Left lung (tissue), 10 donors: ENCODE data around the gene ANKS1A. TPM values are rescaled to one million over a fixed set of nuclear protein-coding genes. Genes with fewer than 3 reads are reported as not detected.
A peak's percentile ranks its signal among the peaks of the same experiment; 100 is the strongest.

Source experiments
- ATAC-seq: fragments of 200-7000 bp; cut with Tn5 transposase; one replicate; pipeline ENCODE4 v1.9.1; 2020; ENCODE audit warnings: moderate library complexity
- DNase-seq, 4 donors: peaks; one replicate each; pipeline ENCODE4 v3.0.0-alpha.2; 2013 to 2020
- H3K27ac ChIP-seq, 2 donors: fragments of 200-600 bp; sonication (generic) in 1 of 2; one replicate each; pipeline versions ENCODE4 v1.5.0 to v1.8.0; 2020 to 2021
- H3K27me3 ChIP-seq, 2 donors: fragments of 200-600 bp; sonication (generic) in 1 of 2; one replicate each; pipeline versions ENCODE4 v1.5.0 to v1.8.0; 2020 to 2021
- H3K36me3 ChIP-seq, 2 donors: fragments of 200-600 bp; sonication (generic) in 1 of 2; one replicate each; pipeline versions ENCODE4 v1.5.0 to v1.8.0; 2020 to 2021
- H3K4me1 ChIP-seq, 2 donors: fragments of 200-600 bp; one replicate each; pipeline ENCODE4 v1.8.0; 2021
- H3K4me3 ChIP-seq, 2 donors: fragments of 200-600 bp; sonication (generic) in 1 of 2; one replicate each; pipeline versions ENCODE4 v1.5.0 to v1.8.0; 2020 to 2021; ENCODE audit warnings: mild to moderate bottlenecking in 1 of 2
- H3K9me3 ChIP-seq, 2 donors: fragments of 200-600 bp; sonication (generic) in 1 of 2; one replicate each; pipeline versions ENCODE4 v1.5.0 to v1.8.0; 2020 to 2021
- CTCF ChIP-seq, 2 donors: fragments of 200-600 bp; sonication (generic) in 1 of 2; IDR thresholded peaks; one replicate each; pipeline versions ENCODE4 v1.5.0 to v1.8.0; 2021; ENCODE audit warnings: antibody characterized with exemption in 2 of 2
- intact Hi-C, 2 donors: fragments of 100-400 bp; cut with DNase I; formaldehyde crosslinking; loops; one replicate each; pipeline versions ENCODE4 v1.11.2 to v1.14.2; 2022
- polyA plus RNA-seq, 6 donors: library from polyadenylated mRNA; unstranded; fragments of 120-200 nt; gene quantifications; one replicate each; pipeline ENCODE4 v1.2.1, GENCODE V29; 2013; ENCODE audit not compliant: insufficient read length in 6 of 6
- total RNA-seq, 2 donors: library from RNA; stranded (reverse); fragmentation: NEBNext Ultra II Directional; extraction: Animal tissue kit (Norgen Biotek cat#: 25700); gene quantifications; one replicate each; pipeline ENCODE4 v1.2.1, GENCODE V29; 2021
- donor health status: DM: no; HTN: yes; CAD: no.
- donor health status: DM: no; HTN: no; CAD: no.

The ANKS1A gene
- total and polyA plus RNA-seq, 8 donors: 23.0 to 45.4 (median 26.4) TPM

DNA sequence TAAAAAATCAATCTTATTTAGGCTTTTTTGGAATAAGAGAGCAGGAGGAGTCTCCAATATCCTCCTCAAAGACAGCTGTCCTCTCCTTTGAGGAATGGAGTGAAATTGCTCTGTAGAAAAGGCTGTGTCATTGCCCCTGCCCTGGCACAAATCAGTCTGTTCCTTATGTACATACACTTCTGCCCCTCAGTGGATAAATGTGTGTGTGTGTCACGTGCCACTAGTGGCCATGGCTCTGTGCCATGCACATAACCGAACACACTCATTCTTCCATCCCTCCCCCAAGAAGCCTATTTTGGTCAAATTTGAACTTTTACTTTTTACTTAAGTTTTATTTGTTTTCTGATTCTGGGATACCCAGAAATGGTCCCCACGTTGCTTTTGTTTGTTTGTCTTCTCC is 49.2 kb downstream of the ANKS1A start:
- Histone ChIP-seq H3K27ac (no peak overlapping the region), H3K27me3 (no peaks in the 10 kb centered on the region), H3K36me3 (no peaks in the 10 kb centered on the region), H3K4me1 (peaks cover 0 to 31% of the 10 kb centered on the region in 2 donors), H3K9me3 (no peaks in the 10 kb centered on the region), H3K4me3 (no peak overlapping the region)
- ATAC-seq (peak; percentile 34), DNase-seq (no peak)
- no peak for TF ChIP-seq CTCF (IDR thresholded peaks at IDR 0.05)
- intact Hi-C loops: no loop called here

- DNase-seq: no peak
- intact Hi-C loops: no loop called here
- no peak for TF ChIP-seq CTCF (IDR thresholded peaks at IDR 0.05)
- H3K9me3 ChIP-seq: no peaks in the 10 kb centered on the region
- peaks cover 0 to 20% of the 10 kb centered on the region in 2 donors for H3K4me1 ChIP-seq
- ATAC-seq: no peak
- no peak overlapping the region for H3K4me3 ChIP-seq
- peak overlapping the region in 1 of 2 donors; percentile 9 for H3K27ac ChIP-seq
- H3K27me3 ChIP-seq: no peaks in the 10 kb centered on the region
- H3K36me3 ChIP-seq: no peaks in the 10 kb centered on the region
Measured at GRCh38 chr6:34940030-34940434, 51.0 kb downstream of the ANKS1A start.

- no peak for TF ChIP-seq CTCF (IDR thresholded peaks at IDR 0.05)
- DNase-seq: no peak
Measured at GRCh38 chr6:34941421-34941820, 52.4 kb downstream of the ANKS1A start.

DNA sequence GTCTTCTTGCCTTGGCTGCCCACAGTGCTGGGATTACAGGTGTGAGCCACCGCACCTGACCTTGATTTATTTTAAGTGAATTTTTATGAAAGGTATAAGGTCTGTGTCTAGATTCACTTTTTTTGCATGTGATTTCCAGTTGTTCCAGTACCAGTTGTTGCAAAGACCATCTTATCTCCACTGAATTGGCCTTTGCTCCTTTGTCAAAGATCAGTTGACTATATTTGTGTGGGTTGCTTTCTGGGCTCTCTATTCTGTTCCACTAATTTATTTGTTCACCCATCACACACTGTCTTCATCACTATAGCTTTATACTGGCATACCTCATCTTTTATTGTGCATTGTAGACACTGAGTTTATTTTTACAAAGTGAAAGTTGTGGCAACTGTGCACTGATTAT is 56.3 kb downstream of the ANKS1A start:
- intact Hi-C loops: no loop called here
- no peak for TF ChIP-seq CTCF (IDR thresholded peaks at IDR 0.05)
- no peak overlapping the region for H3K4me3 ChIP-seq
- DNase-seq (no peak), ATAC-seq (no peak)
- no peaks in the 10 kb centered on the region for H3K4me1 ChIP-seq
- no peaks in the 10 kb centered on the region for H3K27me3 ChIP-seq
- H3K36me3 ChIP-seq: no peaks in the 10 kb centered on the region
- no peak overlapping the region for H3K27ac ChIP-seq
- no peaks in the 10 kb centered on the region for H3K9me3 ChIP-seq

More at GRCh38 chr6:34941421-34941820, 52.4 kb downstream of the ANKS1A start:
- Histone ChIP-seq H3K27me3 (no peaks in the 10 kb centered on the region), H3K9me3 (no peaks in the 10 kb centered on the region), H3K4me1 (peaks cover 0 to 15% of the 10 kb centered on the region in 2 donors), H3K27ac (no peak overlapping the region), H3K36me3 (no peaks in the 10 kb centered on the region), H3K4me3 (no peak overlapping the region)
- intact Hi-C loops: no loop called here
- no peak for ATAC-seq

DNA sequence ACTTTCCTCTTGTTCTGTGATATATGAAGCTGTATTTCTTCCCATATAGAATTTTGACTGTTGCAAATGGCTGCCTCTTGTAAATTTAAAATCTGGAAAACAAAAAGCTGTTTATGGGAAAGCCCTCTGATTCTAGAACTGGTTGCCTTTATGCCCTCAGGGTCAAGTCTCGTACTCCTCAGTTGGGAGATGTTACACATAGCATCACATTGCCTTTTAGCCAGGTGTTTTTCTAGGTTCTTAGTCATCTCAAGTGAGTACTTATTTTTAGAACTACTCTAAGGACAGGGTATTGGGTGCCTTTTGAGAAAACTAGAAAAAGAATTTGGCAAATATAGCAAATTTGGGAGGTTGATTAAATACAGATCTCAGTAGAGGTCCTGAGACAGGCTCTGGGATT is 58.5 kb downstream of the ANKS1A start:
- Histone ChIP-seq H3K4me1 (no peaks in the 10 kb centered on the region), H3K27me3 (no peaks in the 10 kb centered on the region), H3K4me3 (no peak overlapping the region), H3K9me3 (no peaks in the 10 kb centered on the region), H3K27ac (no peak overlapping the region), H3K36me3 (no peaks in the 10 kb centered on the region)
- ATAC-seq (no peak), DNase-seq (no peak)
- intact Hi-C loops: no loop called here
- TF ChIP-seq CTCF (IDR thresholded peaks at IDR 0.05): no peak
